GM19463 (cell line): ENCODE measurements around the gene CALM3.
"Not testable (repeated sequence)": the region's sequence is repeated elsewhere in the genome, so short reads cannot be mapped to it uniquely, and the experiment has no call there.

Experiments
- ATAC-seq: cut with Tn5 transposase; IDR thresholded peaks from one replicate; pipeline ENCODE4 v1.9.1; 2021; ENCODE audit warnings: mild to moderate bottlenecking, moderate library complexity; ENCODE audit not compliant: unreplicated experiment

CALM3 gene

DNA sequence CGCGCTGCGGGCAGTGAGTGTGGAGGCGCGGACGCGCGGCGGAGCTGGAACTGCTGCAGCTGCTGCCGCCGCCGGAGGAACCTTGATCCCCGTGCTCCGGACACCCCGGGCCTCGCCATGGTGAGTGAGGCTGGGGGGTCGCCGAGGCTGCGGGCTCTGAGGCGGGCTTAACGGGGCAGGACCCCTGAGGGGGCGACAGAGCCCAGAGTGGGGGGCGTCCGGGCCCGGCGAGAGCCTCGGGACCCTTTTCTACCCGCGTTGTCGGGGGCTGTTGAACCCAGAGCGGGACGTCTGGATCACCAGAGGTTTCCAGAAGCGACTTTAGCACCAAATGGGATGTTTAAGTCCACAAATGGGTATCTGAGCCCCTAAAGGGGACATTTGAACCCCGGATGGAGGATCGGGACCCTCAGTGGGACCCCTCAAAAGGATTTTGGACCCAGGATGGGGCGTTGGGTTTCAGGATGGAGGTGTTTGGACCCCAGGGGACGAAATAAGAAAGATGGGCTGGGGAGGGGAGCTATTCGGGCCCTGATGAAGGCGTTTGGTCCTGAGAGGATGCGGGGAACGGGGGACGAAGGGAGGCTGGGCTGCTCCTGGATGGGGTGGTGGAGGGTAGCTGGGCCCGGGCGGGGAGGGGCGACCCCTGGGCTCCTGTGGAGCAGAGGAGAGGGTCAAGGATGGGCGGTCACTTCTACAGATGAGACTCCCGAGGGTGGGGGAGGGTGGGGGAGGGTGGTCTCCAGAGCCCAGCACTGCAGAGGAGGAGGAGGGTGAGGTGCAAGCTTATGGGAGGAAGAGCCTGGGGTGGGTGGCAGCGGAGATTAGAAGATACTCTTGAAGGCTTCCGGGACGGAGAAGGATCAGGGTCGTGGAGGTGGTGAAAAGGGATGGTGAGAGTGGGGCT, at the start of gene CALM3:
Gene CALM3, plus strand, starts transcription at position 13 of the 907 bp plus-strand sequence. Its CDS starts 105 bp downstream, at position 118.
- ATAC-seq, result no peak

GRCh38 chr19:46552891-46553290, 48.2 kb upstream of the CALM3 start:
- ATAC-seq, result no peak

DNA sequence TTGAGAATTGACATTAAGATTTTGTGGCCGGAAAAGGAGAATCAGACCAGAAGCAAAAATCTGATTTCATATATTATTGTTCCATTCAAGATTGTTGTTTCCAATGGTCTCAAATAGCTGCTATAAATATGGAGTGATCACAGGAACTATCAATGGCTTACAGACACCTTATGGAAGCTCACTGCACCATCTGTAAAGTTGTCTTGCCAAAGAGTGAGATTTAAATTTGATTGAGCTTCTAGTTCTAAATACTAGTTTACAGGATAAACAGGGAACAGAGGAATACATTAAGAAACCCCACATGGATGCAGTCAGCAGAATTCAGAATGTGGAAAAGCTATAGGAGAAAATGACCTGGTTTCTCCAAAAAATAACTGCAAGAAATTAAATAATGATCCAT, 47.0 kb upstream of the CALM3 start:
- ATAC-seq, result no peak

DNA sequence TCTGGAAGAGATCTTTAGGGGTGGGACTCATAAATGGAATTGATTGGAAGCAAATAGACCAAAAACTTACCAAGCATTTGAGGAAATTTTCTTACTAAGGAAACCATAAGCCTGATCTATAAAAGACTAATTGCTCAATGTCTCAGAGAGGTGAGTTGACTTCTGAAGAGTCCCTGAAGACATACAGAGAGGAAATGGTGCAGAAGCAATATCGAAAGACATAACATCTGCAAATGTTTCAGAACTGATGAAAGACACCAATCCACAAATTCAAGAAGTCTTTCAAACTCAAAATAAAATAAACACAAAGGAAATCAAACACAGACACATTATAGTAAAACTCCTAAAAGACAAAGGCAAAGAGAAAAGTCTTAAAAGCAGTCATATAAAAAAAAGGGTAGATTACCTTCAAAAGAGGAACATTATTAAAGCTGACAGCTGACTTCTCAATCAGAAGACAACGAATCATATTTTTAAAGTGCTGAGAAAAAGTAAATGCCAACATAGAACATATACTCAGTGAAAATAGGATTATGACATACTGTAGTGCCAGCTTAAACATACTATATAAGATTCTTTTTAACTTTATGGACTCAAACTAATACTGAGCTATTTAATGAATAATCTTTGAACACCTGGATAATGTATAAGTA, 45.4 kb upstream of the CALM3 start:
- no peak for ATAC-seq

- not testable (repeated sequence) for ATAC-seq
These were observed 44.7 kb upstream of the CALM3 start for GRCh38 chr19:46556471-46556870.

GRCh38 chr19:46559203-46559602, 41.9 kb upstream of the CALM3 start:
- no peak for ATAC-seq

- not testable (repeated sequence) for ATAC-seq
These were observed 41.5 kb upstream of the CALM3 start for GRCh38 chr19:46559675-46560074.

GRCh38 chr19:46564701-46565100, 36.4 kb upstream of the CALM3 start:
- no peak for ATAC-seq

- no peak for ATAC-seq
These were observed 29.6 kb upstream of the CALM3 start for GRCh38 chr19:46571495-46571894.

- ATAC-seq, result no peak
These were observed 27.2 kb upstream of the CALM3 start for GRCh38 chr19:46573679-46574498.

DNA sequence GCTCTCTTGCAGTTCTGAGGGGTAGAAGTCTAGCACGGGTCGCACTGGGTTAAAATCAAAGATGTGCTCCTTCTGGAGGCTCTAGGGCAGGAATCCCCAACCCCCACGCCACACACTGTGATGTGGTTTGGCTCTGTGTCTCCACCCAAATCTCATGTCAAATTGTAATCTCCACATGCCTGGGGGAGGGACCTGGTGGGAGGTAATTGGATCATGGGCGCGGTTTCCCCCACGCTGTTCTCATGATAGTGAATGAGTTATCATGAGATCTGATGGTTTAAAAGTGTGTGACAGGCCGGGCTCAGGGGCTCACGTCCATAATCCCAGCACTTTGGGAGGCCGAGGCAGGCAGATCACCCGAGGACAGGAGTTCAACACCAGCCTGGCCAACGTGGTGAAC, 26.6 kb upstream of the CALM3 start:
- no peak for ATAC-seq

DNA sequence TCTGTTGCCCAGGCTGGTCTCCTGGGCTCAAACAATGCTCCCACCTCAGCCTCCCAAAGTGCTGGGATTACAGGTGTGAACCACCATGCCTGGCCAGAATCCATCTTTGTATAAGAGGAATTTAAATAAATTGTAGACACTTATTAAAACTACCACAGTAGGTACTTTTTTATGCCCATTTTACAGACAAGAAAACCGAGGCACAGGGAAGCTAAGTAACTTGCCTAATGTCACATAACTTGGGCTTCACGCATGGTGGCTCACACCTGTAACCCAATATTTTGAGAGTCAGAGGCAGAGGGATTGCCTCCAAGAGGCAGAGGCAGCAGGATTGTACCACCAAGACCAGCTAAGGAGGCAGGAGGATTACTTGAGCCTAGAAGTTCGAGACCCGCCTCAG, 22.7 kb upstream of the CALM3 start:
- no peak for ATAC-seq

DNA sequence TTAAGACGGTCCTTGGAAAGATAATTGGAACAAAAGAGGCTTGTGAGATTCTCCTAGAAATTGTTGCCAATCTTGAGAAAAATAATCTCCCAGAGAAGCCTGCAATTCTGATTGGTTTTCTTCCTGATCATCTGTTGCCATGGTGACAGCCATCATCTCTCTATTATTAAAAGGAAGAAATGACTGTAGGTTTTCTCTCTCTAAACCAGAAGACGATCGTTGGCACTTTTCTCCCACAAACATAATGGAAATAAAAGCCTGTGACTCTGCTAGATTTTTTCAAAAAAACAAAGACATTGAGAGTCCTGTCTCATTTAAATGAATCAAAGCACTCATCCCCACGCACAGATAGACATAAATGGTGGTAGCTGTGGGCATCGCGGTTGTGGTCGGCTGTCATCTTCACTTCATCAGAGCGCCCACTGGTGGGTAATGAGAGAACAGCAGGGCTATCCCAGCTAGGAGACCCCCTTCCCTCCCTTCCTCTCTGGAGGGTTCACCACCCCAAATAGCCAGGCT, 21.7 kb upstream of the CALM3 start:
- ATAC-seq, result no peak

GRCh38 chr19:46580247-46580646, 20.9 kb upstream of the CALM3 start:
- no peak for ATAC-seq

GRCh38 chr19:46585539-46585938, 15.6 kb upstream of the CALM3 start:
- ATAC-seq, result no peak

GRCh38 chr19:46586294-46586693, 14.8 kb upstream of the CALM3 start:
- ATAC-seq, result no peak

- ATAC-seq, result no peak
These were observed 13.3 kb upstream of the CALM3 start for GRCh38 chr19:46587861-46588260.

GRCh38 chr19:46591254-46591653, 9.9 kb upstream of the CALM3 start:
- no peak for ATAC-seq

DNA sequence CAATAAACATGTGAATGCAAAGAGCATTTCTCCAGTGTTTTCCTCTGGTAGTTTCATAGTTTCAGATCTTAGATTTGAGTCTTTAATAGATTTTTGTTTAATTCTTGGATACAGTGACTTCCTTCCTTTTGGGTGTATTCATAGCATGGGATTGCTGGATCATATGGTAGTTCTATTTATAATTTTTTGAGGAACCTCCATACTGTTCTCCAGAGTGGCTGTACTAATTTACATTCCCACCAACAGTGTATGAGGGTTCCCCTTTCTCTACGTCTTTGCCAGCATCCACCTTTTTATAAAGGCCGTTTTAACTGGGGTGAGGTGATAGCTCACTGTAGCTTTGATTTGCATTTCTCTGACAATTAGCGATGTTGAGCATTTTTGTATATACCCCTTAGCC, 9.3 kb upstream of the CALM3 start:
- ATAC-seq, result no peak

DNA sequence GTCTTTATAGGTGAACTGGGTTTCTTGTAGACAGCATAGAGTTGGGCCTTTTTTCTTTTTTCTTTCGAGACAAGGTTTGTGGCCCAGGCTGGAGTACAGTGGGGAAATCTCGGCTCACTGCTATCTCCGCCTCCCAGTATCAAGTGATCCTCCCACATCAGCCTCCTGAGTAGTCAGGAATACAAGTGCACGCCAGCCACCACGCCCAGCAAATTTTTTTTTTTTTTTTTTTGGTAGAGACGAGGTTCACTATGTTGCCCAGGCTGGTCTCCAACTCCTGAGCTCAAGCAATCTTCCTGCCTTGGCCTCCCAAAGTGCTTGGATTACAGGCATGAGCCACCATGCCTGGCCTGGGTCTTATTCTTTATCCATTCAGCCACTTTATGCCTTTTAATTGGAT, 5.1 kb upstream of the CALM3 start:
- no peak for ATAC-seq

- ATAC-seq, result no peak
These were observed 2.7 kb upstream of the CALM3 start for GRCh38 chr19:46598372-46598917.
